ENCODE data around the gene SMG6.

DNA sequence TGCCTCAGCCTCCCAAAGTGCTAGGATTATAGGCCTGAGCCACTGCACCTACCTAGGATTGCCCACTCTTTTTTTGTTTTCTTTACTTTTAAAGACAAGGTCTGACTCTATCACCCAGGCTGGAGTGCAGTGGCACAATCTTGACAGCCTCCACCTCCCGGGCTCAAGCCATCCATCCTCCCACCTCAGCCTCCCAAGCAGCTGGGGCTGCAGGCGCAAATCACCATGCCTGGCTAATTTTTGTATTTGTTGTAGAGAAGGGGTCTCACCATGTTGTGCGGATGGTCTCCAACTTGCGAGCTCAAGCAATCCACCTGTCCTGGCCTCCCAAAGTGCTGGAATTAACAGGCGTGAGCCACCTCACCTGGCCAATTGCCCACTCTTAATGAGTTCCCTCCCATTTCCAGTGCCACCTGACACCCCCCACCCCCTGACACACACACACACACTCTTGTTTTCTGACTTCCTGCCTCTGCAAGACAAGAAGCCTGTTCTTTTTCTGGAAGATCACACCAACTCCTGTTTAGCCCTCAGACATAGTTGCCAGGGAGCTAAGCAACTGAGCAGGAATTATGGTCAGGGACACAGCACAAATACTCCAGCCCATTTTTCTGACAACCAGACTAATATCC, 259.2 kb downstream of the SMG6 start:
- TF ChIP-seq, protein P1, sequence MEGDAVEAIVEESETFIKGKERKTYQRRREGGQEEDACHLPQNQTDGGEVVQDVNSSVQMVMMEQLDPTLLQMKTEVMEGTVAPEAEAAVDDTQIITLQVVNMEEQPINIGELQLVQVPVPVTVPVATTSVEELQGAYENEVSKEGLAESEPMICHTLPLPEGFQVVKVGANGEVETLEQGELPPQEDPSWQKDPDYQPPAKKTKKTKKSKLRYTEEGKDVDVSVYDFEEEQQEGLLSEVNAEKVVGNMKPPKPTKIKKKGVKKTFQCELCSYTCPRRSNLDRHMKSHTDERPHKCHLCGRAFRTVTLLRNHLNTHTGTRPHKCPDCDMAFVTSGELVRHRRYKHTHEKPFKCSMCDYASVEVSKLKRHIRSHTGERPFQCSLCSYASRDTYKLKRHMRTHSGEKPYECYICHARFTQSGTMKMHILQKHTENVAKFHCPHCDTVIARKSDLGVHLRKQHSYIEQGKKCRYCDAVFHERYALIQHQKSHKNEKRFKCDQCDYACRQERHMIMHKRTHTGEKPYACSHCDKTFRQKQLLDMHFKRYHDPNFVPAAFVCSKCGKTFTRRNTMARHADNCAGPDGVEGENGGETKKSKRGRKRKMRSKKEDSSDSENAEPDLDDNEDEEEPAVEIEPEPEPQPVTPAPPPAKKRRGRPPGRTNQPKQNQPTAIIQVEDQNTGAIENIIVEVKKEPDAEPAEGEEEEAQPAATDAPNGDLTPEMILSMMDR (IDR thresholded peaks at IDR 0.05): no peak
- TF ChIP-seq POLR2A (IDR thresholded peaks at IDR 0.05): no peak

All from uterus (tissue), 2 donors.